Uterus (tissue), 4 donors: ENCODE data around the gene IGHMBP2. TPM values are rescaled to one million over a fixed set of nuclear protein-coding genes. Genes with fewer than 3 reads are reported as not detected.

Experiments
- DNase-seq, 2 donors: peaks; one replicate each; pipeline ENCODE4 v3.0.0-alpha.2; 2019 to 2020
- H3K27ac ChIP-seq, 2 donors: fragments of 200-600 bp; sonication (generic); 1 replicate in 1 of 2; 2 replicates in 1 of 2; pipeline ENCODE4 v1.5.1; 2016 to 2018
- H3K27me3 ChIP-seq, 2 donors: fragments of 200-600 bp; sonication (generic); one replicate each; pipeline ENCODE4 v1.5.1; 2018 to 2019; ENCODE audit warnings: control low read depth in 1 of 2
- H3K36me3 ChIP-seq, 2 donors: fragments of 200-600 bp; sonication (generic); one replicate each; pipeline ENCODE4 v1.5.1; 2019; ENCODE audit warnings: control low read depth in 1 of 2
- H3K4me1 ChIP-seq, 2 donors: fragments of 200-600 bp; sonication (generic); one replicate each; pipeline ENCODE4 v1.5.1; 2018 to 2019; ENCODE audit warnings: control low read depth in 1 of 2
- H3K4me3 ChIP-seq, 2 donors: fragments of 200-600 bp; sonication (generic); 1 replicate in 1 of 2; 2 replicates in 1 of 2; pipeline ENCODE4 v1.5.1; 2018 to 2019; ENCODE audit warnings: mild to moderate bottlenecking in 1 of 2
- H3K9me3 ChIP-seq, 2 donors: fragments of 200-600 bp; sonication (generic); one replicate each; pipeline ENCODE4 v1.5.1; 2019; ENCODE audit warnings: control low read depth in 1 of 2
- CTCF ChIP-seq, 4 experiments: fragments of 200-600 bp in 2 of 4; fragments of 450-650 bp in 2 of 4; sonication (generic) in 2 of 4; IDR thresholded peaks; one replicate each; pipeline ENCODE4 v1.5.1; 2016 to 2019; ENCODE audit warnings: antibody characterized with exemption in 4 of 4, mild to moderate bottlenecking in 2 of 4, moderate library complexity in 1 of 4
- POLR2A ChIP-seq, 2 donors: fragments of 450-650 bp; IDR thresholded peaks; one replicate each; pipeline ENCODE4 v1.6.1; 2016; ENCODE audit warnings: antibody characterized with exemption in 2 of 2, mild to moderate bottlenecking in 1 of 2, moderate library complexity in 1 of 2
- intact Hi-C: fragments of 100-400 bp; cut with DNase I; formaldehyde crosslinking; loops from one replicate; pipeline ENCODE4 v1.15.1; 2023; ENCODE audit warnings: low total_unique reads
- total RNA-seq, 4 donors: library from RNA; depleted of rRNA in 3 of 4; stranded (reverse); fragments of >200 nt in 3 of 4; gene quantifications; one replicate each; pipeline versions ENCODE4 v1.1.0 to v1.2.4, GENCODE V29; 2014 to 2023
- donor health status: DM: yes; HTN: yes; CAD: no.

Gene IGHMBP2
- total RNA-seq, 4 donors from 2014 or later, result 0.88 to 38.5 (median 19.9) TPM

- Histone ChIP-seq H3K36me3 (no peaks in the 10 kb centered on the region), H3K4me3 (no peak overlapping the region), H3K9me3 (peaks cover 0 to 12% of the 10 kb centered on the region in 2 donors), H3K27me3 (no peaks in the 10 kb centered on the region), H3K4me1 (no peaks in the 10 kb centered on the region), H3K27ac (no peak overlapping the region)
- TF ChIP-seq POLR2A (IDR thresholded peaks at IDR 0.05) (no peak), CTCF (IDR thresholded peaks at IDR 0.05) (no peak)
- intact Hi-C loops, result no loop called here
- DNase-seq, result no peak
These were observed 23.8 kb downstream of the IGHMBP2 start for GRCh38 chr11:68927280-68928135.

- intact Hi-C loops, result no loop called here
- no peak overlapping the region for H3K4me3 ChIP-seq
- DNase-seq, result no peak
- no peaks in the 10 kb centered on the region for H3K36me3 ChIP-seq
- peaks cover 0 to 12% of the 10 kb centered on the region in 2 donors for H3K9me3 ChIP-seq
- H3K27me3 ChIP-seq, result no peaks in the 10 kb centered on the region
- no peaks in the 10 kb centered on the region for H3K4me1 ChIP-seq
- TF ChIP-seq CTCF (IDR thresholded peaks at IDR 0.05) (no peak), POLR2A (IDR thresholded peaks at IDR 0.05) (no peak)
- no peak overlapping the region for H3K27ac ChIP-seq
These were observed 24.6 kb downstream of the IGHMBP2 start for GRCh38 chr11:68928136-68928880.

- Histone ChIP-seq H3K36me3 (no peaks in the 10 kb centered on the region), H3K4me1 (no peaks in the 10 kb centered on the region), H3K27me3 (no peaks in the 10 kb centered on the region), H3K4me3 (no peak overlapping the region), H3K9me3 (peaks cover 0 to 12% of the 10 kb centered on the region in 2 donors), H3K27ac (no peak overlapping the region)
- intact Hi-C loops, result no loop called here
- TF ChIP-seq CTCF (IDR thresholded peaks at IDR 0.05), result no peak
- no peak for TF ChIP-seq POLR2A (IDR thresholded peaks at IDR 0.05)
- DNase-seq, result no peak
These were observed 25.4 kb downstream of the IGHMBP2 start for GRCh38 chr11:68929135-68929534.

- H3K27ac ChIP-seq, result no peak overlapping the region
- no peak overlapping the region for H3K4me3 ChIP-seq
- H3K36me3 ChIP-seq, result no peaks in the 10 kb centered on the region
- no peaks in the 10 kb centered on the region for H3K27me3 ChIP-seq
- H3K4me1 ChIP-seq, result no peaks in the 10 kb centered on the region
- intact Hi-C loops, result no loop called here
- TF ChIP-seq POLR2A (IDR thresholded peaks at IDR 0.05) (no peak), CTCF (IDR thresholded peaks at IDR 0.05) (no peak)
- H3K9me3 ChIP-seq, result peaks cover 0 to 11% of the 10 kb centered on the region in 2 donors
- DNase-seq, result no peak
These were observed 26.2 kb downstream of the IGHMBP2 start for GRCh38 chr11:68929706-68930570.
